GM19395 (cell line): ENCODE results near the gene UFSP2.

Experiments used
- ATAC-seq: cut with Tn5 transposase; IDR thresholded peaks from one replicate; pipeline ENCODE4 v1.9.1; 2021; ENCODE audit warnings: mild to moderate bottlenecking, moderate library complexity; ENCODE audit not compliant: unreplicated experiment

Gene UFSP2

DNA sequence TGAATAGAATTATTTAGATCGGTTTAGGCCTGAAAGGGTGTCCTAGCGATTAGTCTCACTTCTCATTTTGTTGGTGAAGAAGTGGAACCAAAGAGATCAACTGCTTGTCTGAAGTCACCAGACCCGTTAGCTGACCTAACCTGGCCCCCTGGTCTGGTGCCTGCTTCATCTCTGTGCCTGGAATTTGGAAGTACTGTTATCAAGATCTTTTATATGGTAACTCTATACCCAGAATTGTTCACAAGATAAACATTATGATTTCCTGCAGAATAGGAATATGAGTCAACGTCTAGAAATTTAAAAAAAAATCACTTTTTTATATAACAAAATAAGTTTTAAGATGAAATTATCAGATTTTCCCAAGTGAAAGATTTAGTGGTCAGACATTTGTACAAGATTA lies 67.2 kb downstream of the UFSP2 start:
- ATAC-seq, result no peak

DNA sequence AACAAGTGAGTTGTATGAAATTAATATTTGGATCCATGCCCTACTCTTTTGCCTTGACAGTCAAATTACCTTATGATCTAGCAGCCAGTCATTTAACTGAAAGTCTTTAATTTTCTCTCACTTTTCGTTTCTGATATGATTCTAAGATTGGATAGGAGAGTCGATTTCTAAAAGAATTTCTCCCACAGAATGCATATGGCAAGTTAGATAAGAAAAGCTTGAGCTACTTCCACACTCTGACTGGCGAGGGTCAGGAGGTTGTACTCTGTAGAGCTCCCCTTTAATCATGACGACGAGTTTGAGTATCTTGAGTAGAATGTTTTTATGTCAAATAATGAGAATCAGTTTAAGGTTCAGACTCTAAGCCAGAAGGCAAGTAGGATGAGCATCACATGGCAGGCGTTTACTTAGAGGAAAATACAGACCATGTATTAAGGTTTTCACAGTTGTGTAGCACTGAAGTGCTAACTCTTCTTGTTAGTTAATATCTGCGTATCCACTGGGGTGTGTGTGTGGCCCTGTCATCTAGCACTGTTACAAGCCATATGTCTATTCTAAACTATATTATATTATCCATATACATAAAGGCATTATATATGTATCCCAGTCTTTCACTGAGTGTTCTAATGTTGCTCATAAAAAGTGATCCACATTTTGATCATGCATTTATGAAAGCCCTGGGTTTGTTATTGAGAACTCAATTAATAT lies 67.9 kb downstream of the UFSP2 start:
- no peak for ATAC-seq

DNA sequence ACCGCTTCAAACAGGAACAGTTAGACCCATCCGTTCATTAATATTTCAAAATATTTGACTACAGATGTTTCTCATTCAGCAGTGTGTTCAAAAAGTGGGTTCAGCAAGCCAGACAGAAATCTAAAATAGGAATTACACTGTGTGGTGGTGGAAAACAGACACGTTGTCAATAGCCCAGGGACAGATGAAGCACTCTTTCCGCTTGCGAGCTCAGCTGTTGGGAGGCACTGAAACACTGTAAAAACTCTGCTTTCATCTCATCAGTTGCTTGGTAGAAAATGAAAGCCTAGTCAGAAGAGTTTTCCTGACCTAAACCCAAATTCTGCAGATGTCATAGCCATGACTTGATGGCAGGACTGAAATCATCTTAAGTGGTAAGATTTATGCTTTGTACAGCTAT lies 68.6 kb downstream of the UFSP2 start:
- ATAC-seq, result no peak

DNA sequence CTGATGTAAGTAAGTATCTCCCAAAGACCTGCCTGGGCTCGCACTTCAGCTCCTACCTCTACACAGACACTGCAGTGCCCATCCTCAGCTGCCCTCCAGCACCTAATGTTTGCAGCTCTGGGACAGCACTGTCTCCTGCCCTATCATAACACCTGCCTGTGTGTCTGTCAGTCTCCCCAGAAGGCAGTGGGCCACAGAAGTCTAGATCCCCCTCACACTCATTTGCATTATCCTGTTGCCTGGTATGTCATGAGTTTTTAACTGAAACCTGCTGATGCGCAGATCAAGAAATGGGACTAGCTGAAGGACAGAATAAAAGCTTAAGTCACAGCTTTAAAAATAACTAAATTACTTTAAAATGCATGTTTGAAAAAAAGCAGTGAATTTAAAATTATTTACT lies 73.0 kb downstream of the UFSP2 start:
- ATAC-seq, result no peak

DNA sequence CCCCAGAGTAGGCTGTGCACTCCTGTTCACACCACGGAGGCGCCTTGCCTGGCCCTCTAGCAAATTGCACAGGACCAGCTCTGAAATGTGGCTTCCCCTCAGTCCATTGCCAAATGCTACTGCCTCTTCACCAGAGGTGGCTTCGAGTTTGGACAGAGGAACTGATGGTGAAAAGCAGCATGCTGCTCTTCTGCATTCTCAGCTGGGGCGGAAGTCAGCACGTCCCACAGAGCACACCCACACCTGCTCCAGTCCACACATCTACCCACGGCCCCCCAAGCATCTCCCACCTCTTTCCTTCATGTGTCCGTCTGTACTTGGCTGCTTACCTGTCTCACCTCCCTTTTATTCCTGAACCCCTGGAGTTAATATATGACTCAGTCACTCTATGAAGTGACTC lies 73.6 kb downstream of the UFSP2 start:
- ATAC-seq, result no peak

DNA sequence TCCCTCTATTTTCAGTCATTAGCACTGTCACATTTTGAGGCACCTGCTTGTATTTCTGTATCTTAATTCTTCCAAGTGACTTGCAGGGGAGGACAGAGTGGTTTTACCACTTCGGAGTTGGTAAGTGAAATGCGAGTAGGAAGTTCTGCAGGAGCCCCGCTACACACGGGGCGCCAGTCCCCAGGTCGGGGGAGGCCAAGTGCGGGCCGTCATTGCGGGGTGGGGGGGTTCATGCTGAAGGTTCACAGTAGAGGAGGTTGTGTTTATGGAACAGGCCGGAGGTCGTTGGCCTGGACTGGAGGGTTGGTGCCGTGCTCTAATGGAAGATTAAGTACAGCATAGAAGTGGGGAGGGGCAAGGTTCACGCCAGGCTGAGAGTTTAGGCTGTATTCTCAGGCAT lies 74.1 kb downstream of the UFSP2 start:
- no peak for ATAC-seq
